Body of pancreas (tissue), 4 donors: ENCODE results near the gene PLPP4. TPM values are rescaled to one million over a fixed set of nuclear protein-coding genes. Genes with fewer than 3 reads are reported as not detected.

Experiments
- ATAC-seq: fragments of 150-250 bp; one replicate; pipeline ENCODE4 v1.9.1; 2016
- DNase-seq, 4 donors: peaks; one replicate each; pipeline ENCODE4 v3.0.0-alpha.2; 2019
- H3K27ac ChIP-seq, 4 donors: fragments of 200-600 bp; sonication (generic); 1 replicate in 3 of 4; 2 replicates in 1 of 4; pipeline versions ENCODE4 v1.5.1 to v1.6.1; 2016 to 2019; ENCODE audit warnings: mild to moderate bottlenecking in 1 of 4, mixed read lengths in 1 of 4, moderate library complexity in 1 of 4
- H3K27me3 ChIP-seq, 2 donors: fragments of 200-600 bp; sonication (generic); one replicate each; pipeline ENCODE4 v1.6.0; 2016; ENCODE audit warnings: mild to moderate bottlenecking in 1 of 2
- H3K36me3 ChIP-seq, 2 donors: fragments of 200-600 bp; sonication (generic); replicated peaks in 1 of 2; 2 replicates each; pipeline ENCODE4 v1.5.1; 2016; ENCODE audit warnings: low read depth in 2 of 2; ENCODE audit not compliant: insufficient read depth in 1 of 2
- H3K4me1 ChIP-seq: fragments of 200-600 bp; sonication (generic); one replicate; pipeline ENCODE4 v1.6.0; 2016
- H3K4me3 ChIP-seq, 2 donors: fragments of 200-600 bp; sonication (generic); 1 replicate in 1 of 2; 2 replicates in 1 of 2; pipeline ENCODE4 v1.5.1; 2016 to 2019
- H3K9me3 ChIP-seq, 3 donors: fragments of 200-600 bp; sonication (generic); 1 replicate in 2 of 3; 2 replicates in 1 of 3; pipeline ENCODE4 v1.5.1; 2016
- CTCF ChIP-seq, 7 experiments: fragments of 450-650 bp in 4 of 7; fragments of 200-600 bp in 3 of 7; sonication (generic) in 3 of 7; IDR thresholded peaks; one replicate each; pipeline ENCODE4 v1.5.1; 2016 to 2019; ENCODE audit warnings: antibody characterized with exemption in 7 of 7
- POLR2A ChIP-seq, 3 donors: fragments of 450-650 bp; IDR thresholded peaks; one replicate each; pipeline ENCODE4 v1.6.1; 2016; ENCODE audit warnings: antibody characterized with exemption in 3 of 3, mild to moderate bottlenecking in 2 of 3
- WGBS, 2 donors: methylation state at CpG; one replicate each; pipeline ENCODE4 v1.1.5; 2017; 5-methylcytosine and 5-hydroxymethylcytosine counted together
- intact Hi-C: fragments of 100-400 bp; cut with DNase I; formaldehyde crosslinking; loops from one replicate; pipeline ENCODE4 v1.15.1; 2023
- total RNA-seq, 2 donors: library from RNA; depleted of rRNA; stranded (reverse); fragments of >200 nt; gene quantifications; one replicate each; pipeline ENCODE4 v1.1.0, GENCODE V29; 2016

The PLPP4 gene
- total RNA-seq, 2 donors from 2014 or later, result 0.78 TPM; not detected in 1

DNA sequence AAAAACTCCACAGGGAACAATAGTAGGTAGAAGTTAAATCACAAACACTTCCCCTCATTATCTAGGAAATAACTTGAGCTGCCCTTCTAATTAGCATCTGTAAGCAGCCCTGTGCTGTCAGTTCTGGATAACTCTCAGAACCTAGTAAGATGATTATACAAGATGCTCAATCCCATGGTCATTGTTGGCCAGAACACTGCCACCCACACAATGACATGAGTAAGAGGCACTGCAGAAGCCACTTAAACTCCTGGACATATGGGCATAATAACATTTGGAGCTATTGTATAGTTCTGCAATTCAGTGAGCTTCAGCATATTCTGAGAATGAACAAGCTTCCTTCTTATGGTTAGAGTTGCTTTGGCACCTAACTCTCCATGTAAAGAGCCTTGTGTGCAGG lies 153.8 kb downstream of the PLPP4 start:
- TF ChIP-seq CTCF (IDR thresholded peaks at IDR 0.05), result no peak
- TF ChIP-seq POLR2A (IDR thresholded peaks at IDR 0.05), result no peak
- Histone ChIP-seq H3K27ac (no peak overlapping the region), H3K4me1 (no peaks in the 10 kb centered on the region), H3K36me3 (no peaks in the 10 kb centered on the region), H3K9me3 (no peaks in the 10 kb centered on the region), H3K4me3 (no peak overlapping the region), H3K27me3 (no peaks in the 10 kb centered on the region)
- no peak for ATAC-seq
- intact Hi-C loops, result no loop called here
- DNase-seq, result no peak

GRCh38 chr10:120612756-120613155 lies 155.7 kb downstream of the PLPP4 start:
- DNase-seq (no peak), ATAC-seq (no peak)
- Histone ChIP-seq H3K4me3 (no peak overlapping the region), H3K27me3 (no peaks in the 10 kb centered on the region), H3K4me1 (no peaks in the 10 kb centered on the region), H3K36me3 (no peaks in the 10 kb centered on the region), H3K9me3 (peaks cover 0 to 2% (median 0%) of the 10 kb centered on the region in 3 donors), H3K27ac (no peak overlapping the region)
- intact Hi-C loops, result no loop called here
- no peak for TF ChIP-seq POLR2A (IDR thresholded peaks at IDR 0.05)
- TF ChIP-seq CTCF (IDR thresholded peaks at IDR 0.05), result no peak
- 53 to 69% methylated on average over 2 of the region's 2 CpGs for WGBS, 2 donors

- no peak for DNase-seq
- ATAC-seq, result no peak
- Histone ChIP-seq H3K4me1 (no peaks in the 10 kb centered on the region), H3K27ac (no peak overlapping the region), H3K4me3 (no peak overlapping the region), H3K27me3 (no peaks in the 10 kb centered on the region), H3K36me3 (no peaks in the 10 kb centered on the region), H3K9me3 (peaks cover 0 to 4% (median 0%) of the 10 kb centered on the region in 3 donors)
- TF ChIP-seq POLR2A (IDR thresholded peaks at IDR 0.05) (no peak), CTCF (IDR thresholded peaks at IDR 0.05) (no peak)
- WGBS, 2 donors, result 36 to 54% methylated on average over 3 of the region's 3 CpGs
- intact Hi-C loops, result no loop called here
These were observed 156.2 kb downstream of the PLPP4 start for GRCh38 chr10:120613180-120613579.

DNA sequence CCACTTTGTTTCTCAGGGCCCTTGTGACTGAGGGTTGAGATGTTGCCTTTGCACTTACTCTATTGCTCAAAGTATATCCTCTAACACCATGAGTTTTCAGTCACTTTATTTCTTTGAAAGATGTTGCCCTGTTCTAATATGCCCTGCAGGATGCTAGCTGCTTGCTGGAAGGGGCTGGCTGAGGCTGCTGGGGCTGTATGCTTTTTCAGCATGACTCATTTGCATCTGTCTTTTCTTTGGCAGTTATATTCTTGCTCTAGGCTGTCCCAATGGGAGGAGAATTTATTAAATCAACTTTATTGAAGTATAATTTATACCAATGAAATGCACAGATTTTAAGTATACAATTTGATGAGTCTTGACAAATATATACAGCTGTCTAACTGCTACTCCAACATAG lies 157.7 kb downstream of the PLPP4 start:
- TF ChIP-seq CTCF (IDR thresholded peaks at IDR 0.05) (no peak), POLR2A (IDR thresholded peaks at IDR 0.05) (no peak)
- Histone ChIP-seq H3K27ac (no peak overlapping the region), H3K9me3 (peaks cover 0 to 4% (median 0%) of the 10 kb centered on the region in 3 donors), H3K27me3 (no peaks in the 10 kb centered on the region), H3K4me3 (no peak overlapping the region), H3K36me3 (no peaks in the 10 kb centered on the region), H3K4me1 (no peaks in the 10 kb centered on the region)
- no peak for ATAC-seq
- intact Hi-C loops, result no loop called here
- DNase-seq, result no peak

DNA sequence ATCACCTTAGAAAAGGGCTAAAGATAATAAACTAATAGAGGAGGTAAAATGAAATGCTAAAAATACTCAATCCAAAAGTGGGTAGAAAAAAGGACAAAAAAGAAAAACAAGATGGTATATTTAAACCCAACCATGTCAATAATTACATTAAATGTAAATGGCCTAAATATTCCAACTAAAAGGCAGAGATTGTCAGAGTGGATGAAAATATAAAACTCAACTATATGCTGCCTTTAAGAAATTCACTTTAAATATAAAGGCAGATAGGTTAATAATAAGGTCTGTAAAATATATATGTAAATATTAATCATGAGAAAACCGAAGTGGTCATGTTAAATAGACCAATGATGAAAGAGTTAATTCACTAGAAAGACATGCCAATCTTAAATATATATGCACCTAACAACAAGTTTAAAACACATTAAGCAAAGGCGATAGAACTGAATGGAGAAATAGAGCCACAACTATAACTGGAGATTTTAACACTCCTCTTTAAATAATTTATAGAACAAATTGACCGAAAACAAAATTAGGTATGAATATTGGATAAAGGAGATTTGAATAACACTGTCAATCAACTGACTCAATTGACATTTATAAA lies 159.4 kb downstream of the PLPP4 start:
- Histone ChIP-seq H3K4me3 (no peak overlapping the region), H3K36me3 (no peaks in the 10 kb centered on the region), H3K9me3 (peaks cover 0 to 4% (median 0%) of the 10 kb centered on the region in 3 donors), H3K27me3 (no peaks in the 10 kb centered on the region), H3K27ac (no peak overlapping the region), H3K4me1 (no peaks in the 10 kb centered on the region)
- DNase-seq (no peak), ATAC-seq (no peak)
- intact Hi-C loops, result no loop called here
- no peak for TF ChIP-seq POLR2A (IDR thresholded peaks at IDR 0.05)
- no peak for TF ChIP-seq CTCF (IDR thresholded peaks at IDR 0.05)
- WGBS, 2 donors, result 38 to 45% methylated on average over 3 of the region's 3 CpGs
